Glutamatergic neuron (in vitro differentiated cells): ENCODE measurements around the gene MFSD12. TPM values are rescaled to one million over a fixed set of nuclear protein-coding genes. Genes with fewer than 3 reads are reported as not detected.

Experiments
- DNase-seq: peaks from one replicate; pipeline ENCODE4 v3.0.0; 2022
- H3K27ac Mint-ChIP-seq: one replicate; pipeline ENCODE4 v1.8.0; 2020; ENCODE audit warnings: mild to moderate bottlenecking, mixed read lengths, inconsistent platforms; ENCODE audit not compliant: unreplicated experiment
- H3K27me3 Mint-ChIP-seq: one replicate; pipeline ENCODE4 v1.8.0; 2020; ENCODE audit warnings: mild to moderate bottlenecking, moderate library complexity, mixed read lengths, inconsistent platforms; ENCODE audit not compliant: unreplicated experiment
- H3K36me3 Mint-ChIP-seq: one replicate; pipeline ENCODE4 v1.8.0; 2020; ENCODE audit warnings: mild to moderate bottlenecking, mixed read lengths, inconsistent platforms; ENCODE audit not compliant: unreplicated experiment
- H3K4me1 Mint-ChIP-seq: one replicate; pipeline ENCODE4 v1.8.0; 2020; ENCODE audit warnings: mild to moderate bottlenecking, low read depth, mixed read lengths, inconsistent platforms; ENCODE audit not compliant: unreplicated experiment
- H3K4me3 Mint-ChIP-seq: one replicate; pipeline ENCODE4 v1.8.0; 2020; ENCODE audit warnings: mild to moderate bottlenecking, mixed read lengths, inconsistent platforms; ENCODE audit not compliant: unreplicated experiment
- H3K9me3 Mint-ChIP-seq: one replicate; pipeline ENCODE4 v1.8.0; 2020; ENCODE audit warnings: mild to moderate bottlenecking, moderate library complexity, mixed read lengths, inconsistent platforms; ENCODE audit not compliant: unreplicated experiment
- total RNA-seq: library from RNA; stranded (reverse); fragmentation: NEBNext Ultra II Directional; extraction: Animal tissue kit (Norgen Biotek cat#: 25700); gene quantifications from one replicate; pipeline ENCODE4 v1.2.1, GENCODE V29; 2021; ENCODE audit not compliant: unreplicated experiment
- TF ChIP-seq, protein P1 (sequence below): fragments of 200-600 bp; sonication (generic); IDR thresholded peaks from one replicate; pipeline ENCODE4 v1.5.0; 2021; ENCODE audit not compliant: partially characterized antibody, unreplicated experiment

The MFSD12 gene
- total RNA-seq, 1 donor from 2014 or later, result 134 TPM

DNA sequence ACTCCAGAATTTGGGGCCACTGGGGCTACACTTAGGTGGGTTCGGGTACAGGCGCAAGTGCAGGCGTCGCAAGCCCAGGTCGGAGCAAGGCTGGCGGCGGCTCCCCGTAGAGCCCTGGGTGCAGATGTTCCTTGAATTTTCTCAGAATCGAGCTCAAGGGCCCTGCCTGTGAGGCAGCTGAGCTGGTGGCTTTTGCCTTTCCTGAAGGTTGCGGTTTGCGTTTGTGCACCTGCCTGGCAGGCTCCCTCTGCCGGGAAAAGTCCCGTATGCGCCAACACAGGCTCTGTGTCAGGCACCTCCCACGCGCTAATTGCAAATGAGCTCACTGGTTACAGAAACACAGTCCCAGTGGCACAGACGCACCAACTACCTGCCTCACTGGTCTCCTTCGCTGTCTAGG lies 62.8 kb downstream of the MFSD12 start:
- H3K27me3 Mint-ChIP-seq, result no peaks in the 10 kb centered on the region
- H3K4me1 Mint-ChIP-seq, result no peaks in the 10 kb centered on the region
- no peak overlapping the region for H3K27ac Mint-ChIP-seq
- no peak for DNase-seq
- no peak overlapping the region for H3K4me3 Mint-ChIP-seq
- TF ChIP-seq, protein P1, sequence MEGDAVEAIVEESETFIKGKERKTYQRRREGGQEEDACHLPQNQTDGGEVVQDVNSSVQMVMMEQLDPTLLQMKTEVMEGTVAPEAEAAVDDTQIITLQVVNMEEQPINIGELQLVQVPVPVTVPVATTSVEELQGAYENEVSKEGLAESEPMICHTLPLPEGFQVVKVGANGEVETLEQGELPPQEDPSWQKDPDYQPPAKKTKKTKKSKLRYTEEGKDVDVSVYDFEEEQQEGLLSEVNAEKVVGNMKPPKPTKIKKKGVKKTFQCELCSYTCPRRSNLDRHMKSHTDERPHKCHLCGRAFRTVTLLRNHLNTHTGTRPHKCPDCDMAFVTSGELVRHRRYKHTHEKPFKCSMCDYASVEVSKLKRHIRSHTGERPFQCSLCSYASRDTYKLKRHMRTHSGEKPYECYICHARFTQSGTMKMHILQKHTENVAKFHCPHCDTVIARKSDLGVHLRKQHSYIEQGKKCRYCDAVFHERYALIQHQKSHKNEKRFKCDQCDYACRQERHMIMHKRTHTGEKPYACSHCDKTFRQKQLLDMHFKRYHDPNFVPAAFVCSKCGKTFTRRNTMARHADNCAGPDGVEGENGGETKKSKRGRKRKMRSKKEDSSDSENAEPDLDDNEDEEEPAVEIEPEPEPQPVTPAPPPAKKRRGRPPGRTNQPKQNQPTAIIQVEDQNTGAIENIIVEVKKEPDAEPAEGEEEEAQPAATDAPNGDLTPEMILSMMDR, result no peak
- H3K9me3 Mint-ChIP-seq, result no peaks in the 10 kb centered on the region
- no peaks in the 10 kb centered on the region for H3K36me3 Mint-ChIP-seq

Other genes with a start within 250 kb of the MFSD12 start
- 2.0 TPM for gene NFIC, start 191.0 kb downstream of the MFSD12 start, total RNA-seq
- gene SMIM24, start 77.1 kb downstream of the MFSD12 start, total RNA-seq, result not detected
- not detected for gene SMIM44, start 74.1 kb downstream of the MFSD12 start, total RNA-seq
- 8.5 TPM for gene DOHH, start 56.9 kb downstream of the MFSD12 start, total RNA-seq
- gene FZR1, start 51.3 kb downstream of the MFSD12 start, total RNA-seq, result 51.3 TPM
- 2.5 TPM for gene TEKTIP1, start 18.4 kb downstream of the MFSD12 start, total RNA-seq
- gene HMG20B, start 15.4 kb upstream of the MFSD12 start, total RNA-seq, result 55.3 TPM
- 0.20 TPM for gene GIPC3, start 27.9 kb upstream of the MFSD12 start, total RNA-seq
- not detected for gene TBXA2R, start 49.3 kb upstream of the MFSD12 start, total RNA-seq
- gene CACTIN, start 69.2 kb upstream of the MFSD12 start, total RNA-seq, result 29.7 TPM
- gene PIP5K1C, start 142.9 kb upstream of the MFSD12 start, total RNA-seq, result 169 TPM
- gene TJP3, start 150.8 kb upstream of the MFSD12 start, total RNA-seq, result 3.1 TPM
- gene APBA3, start 204.1 kb upstream of the MFSD12 start, total RNA-seq, result 23.3 TPM
- 33.0 TPM for gene MRPL54, start 205.1 kb upstream of the MFSD12 start, total RNA-seq
- gene RAX2, start 214.6 kb upstream of the MFSD12 start, total RNA-seq, result not detected
- gene MATK, start 228.8 kb upstream of the MFSD12 start, total RNA-seq, result not detected